K562 (cell line): ENCODE measurements around the gene GCDH. TPM values are rescaled to one million over a fixed set of nuclear protein-coding genes. Genes with fewer than 3 reads are reported as not detected.

Experiments used
- AFF1 ChIP-seq, 2 experiments: fragments of 450-650 bp; IDR thresholded peaks; 2 replicates each; pipeline ENCODE4 v1.6.1; 2018; ENCODE audit warnings: mild to moderate bottlenecking in 2 of 2, low read depth in 1 of 2; ENCODE audit not compliant: partially characterized antibody in 2 of 2
- ATF6 ChIP-seq: sonication (generic); formaldehyde crosslinking; IDR thresholded peaks from 2 replicates; pipeline ENCODE4 v1.4.0; 2020; ENCODE audit warnings: mild to moderate bottlenecking, missing genetic modification reagents
- CBX8 ChIP-seq: fragments of 200-600 bp; sonication (generic); IDR thresholded peaks from 2 replicates; pipeline ENCODE4 v1.6.1; 2012; ENCODE audit warnings: borderline replicate concordance, mixed run types, low read depth, mild to moderate bottlenecking, moderate library complexity, mixed read lengths, low read length, control low read depth, inconsistent platforms; ENCODE audit not compliant: poor library complexity, severe bottlenecking; ENCODE audit errors: extremely low read depth
- DEAF1 ChIP-seq: fragments of 450-650 bp; formaldehyde crosslinking; IDR thresholded peaks from 2 replicates; pipeline ENCODE4 v1.4.0; 2020; ENCODE audit warnings: mild to moderate bottlenecking, moderate library complexity
- EP400 ChIP-seq: fragments of 450-650 bp; IDR thresholded peaks from 2 replicates; pipeline ENCODE4 v1.6.1; 2017; ENCODE audit warnings: antibody characterized with exemption, mild to moderate bottlenecking, moderate library complexity
- ETV1 ChIP-seq: fragments of 450-650 bp; conservative IDR thresholded peaks from 2 replicates; pipeline ENCODE4 v1.6.1; 2016; ENCODE audit warnings: missing genetic modification characterization, control low read depth, low read depth, missing compliant biosample characterization
- ETV6 ChIP-seq, 3 experiments: fragments of 150-350 bp in 1 of 3; sonication (generic) in 1 of 3; formaldehyde crosslinking in 1 of 3; IDR thresholded peaks; 2 replicates each; pipeline versions ENCODE4 v1.6.1 to v1.8.0; 2014 to 2022; ENCODE audit warnings: borderline replicate concordance in 2 of 3, low read depth in 2 of 3, antibody characterized with exemption in 1 of 3, low read length in 1 of 3, mild to moderate bottlenecking in 1 of 3, missing genetic modification reagents in 1 of 3
- KLF1 ChIP-seq: fragments of 450-650 bp; IDR thresholded peaks from 2 replicates; pipeline ENCODE4 v1.6.1; 2016; ENCODE audit warnings: missing genetic modification characterization, missing compliant biosample characterization
- KLF16 ChIP-seq: IDR thresholded peaks from 2 replicates; pipeline ENCODE4 v1.6.1; 2016; ENCODE audit warnings: antibody characterized with exemption
- MLX ChIP-seq, 2 experiments: fragments of 450-650 bp in 1 of 2; sonication (generic) in 1 of 2; formaldehyde crosslinking; conservative IDR thresholded peaks; 2 replicates each; pipeline versions ENCODE4 v1.4.0 to v1.8.1; 2020 to 2022; ENCODE audit warnings: mild to moderate bottlenecking in 1 of 2, missing genetic modification reagents in 1 of 2
- NFIC ChIP-seq: fragments of 450-650 bp; IDR thresholded peaks from 2 replicates; pipeline ENCODE4 v1.6.1; 2017; ENCODE audit warnings: mild to moderate bottlenecking, inconsistent platforms
- PHB ChIP-seq: fragments of 250-450 bp; sonication (Bioruptor Pico); IDR thresholded peaks from 2 replicates; pipeline ENCODE4 v1.5.0; 2021
- RHOXF2B ChIP-seq: fragments of 250-450 bp; sonication (Bioruptor Pico); conservative IDR thresholded peaks from 2 replicates; pipeline ENCODE4 v1.5.1; 2021
- SAFB ChIP-seq: fragments of 200-400 bp; formaldehyde crosslinking; IDR thresholded peaks from 2 replicates; pipeline ENCODE4 v1.6.1; 2017; ENCODE audit warnings: low read depth, low read length, borderline replicate concordance
- SMAD3 ChIP-seq: fragments of 450-650 bp; formaldehyde crosslinking; conservative IDR thresholded peaks from 2 replicates; pipeline ENCODE4 v1.4.0; 2020; ENCODE audit warnings: mild to moderate bottlenecking
- SUPT5H ChIP-seq: fragments of 450-650 bp; IDR thresholded peaks from 2 replicates; pipeline ENCODE4 v1.6.1; 2016
- ZNF140 ChIP-seq: fragments of 250-450 bp; sonication (Bioruptor Pico); IDR thresholded peaks from 2 replicates; pipeline ENCODE4 v1.8.0; 2021; ENCODE audit warnings: moderate library complexity, mild to moderate bottlenecking, inconsistent platforms
- ZNF408 ChIP-seq: fragments of 250-450 bp; sonication (Bioruptor Pico); IDR thresholded peaks from 2 replicates; pipeline ENCODE4 v1.4.0; 2020; ENCODE audit warnings: low read depth, mild to moderate bottlenecking, moderate library complexity
- polyA plus RNA-seq, 8 experiments: library from polyadenylated mRNA; depleted of rRNA in 4 of 8; stranded (reverse) in 5 of 8; unstranded in 3 of 8; fragments of >200 nt; fragmentation: Nextera tagmentation in 2 of 8; fragmentation: Illumina TruSeq in 1 of 8; extraction: Ambion mirVana in 2 of 8; extraction: Trizol in 1 of 8; gene quantifications; 2 replicates each; pipeline versions ENCODE4 v1.2.1 to v1.2.3, GENCODE V29; 2011 to 2014; ENCODE audit warnings: inconsistent platforms in 1 of 8, missing spikeins in 1 of 8
- total RNA-seq, 7 experiments: library from RNA; depleted of rRNA in 6 of 7; stranded (reverse); fragments of >200 nt in 6 of 7; fragmentation: Illumina TruSeq in 2 of 7; extraction: Trizol in 2 of 7; gene quantifications; 2 replicates each; pipeline versions ENCODE4 v1.2.1 to v1.2.3, GENCODE V29; 2011 to 2021; ENCODE audit warnings: low replicate concordance in 1 of 7

Gene GCDH
- total and polyA plus RNA-seq, 9 of the 15 experiments (the other 6 are each of a cell fraction or from before 2014, with no cell fraction given) = 2.9 to 50.8 (median 19.1) TPM

- TF ChIP-seq ATF6 (CRISPR knock-in tag) (peak; percentile 69; the same call in 1 of the 2 replicates), SMAD3 (CRISPR knock-in tag) (no peak), KLF1 (tag) (no peak), ZNF408 (CRISPR knock-in tag) (no peak), CBX8 (no peak), AFF1 (IDR thresholded peaks at IDR 0.05; ENCODE audit: low read depth in 1 of 2, partially characterized antibody in 2 of 2) (peak in 1 of 2 experiments; percentile 50), RHOXF2B (CRISPR knock-in tag) (no peak), DEAF1 (CRISPR knock-in tag) (no peak), MLX (CRISPR knock-in tag; conservative IDR thresholded peaks at IDR 0.05) (0 out of 4 replicates have a peak, but pooled peaks of 1 of the 2 experiments have one; percentile 23), PHB (0 out of 2 replicates have a peak, but pooled peaks have one; percentile 8), ZNF140 (CRISPR knock-in tag) (no peak), ETV6 (IDR thresholded peaks at IDR 0.05; ENCODE audit: borderline replicate concordance in 1 of 2, low read depth in 2 of 2, low read length in 1 of 2) (no peak), ETV6 (CRISPR knock-in tag; IDR thresholded peaks at IDR 0.05; ENCODE audit: borderline replicate concordance) (no peak), EP400 (peak; percentile 66), KLF16 (peak; percentile 87), SUPT5H (peak; percentile 90), SAFB (no peak), ETV1 (tag) (no peak), NFIC (peak; percentile 95)
Measured at GRCh38 chr19:12886969-12887747, 3.8 kb upstream of the GCDH start, which contains the start of gene KLF1 (continued).
